GM13977 (cell line): ENCODE data around the gene STK32B.
"Not testable (repeated sequence)": the region's sequence is repeated elsewhere in the genome, so short reads cannot be mapped to it uniquely, and the experiment has no call there.

Experiments
- DNase-seq: peaks from one replicate; pipeline ENCODE4 v3.0.0; 2012; ENCODE audit warnings: low spot score
- CTCF ChIP-seq: IDR thresholded peaks from 2 replicates; pipeline ENCODE4 v1.5.1; 2012; ENCODE audit warnings: mild to moderate bottlenecking, control low read depth; ENCODE audit not compliant: insufficient read depth; ENCODE audit errors: extremely low read depth, missing control alignments
- in situ Hi-C: fragments of 300-500 bp; cut with MboI; formaldehyde crosslinking; loops from one replicate; pipeline ENCODE4 v1.12.0; 2022; ENCODE audit warnings: low sequenced_read_pairs, low pct_unique_long_range_greater_than_20kb, mixed read lengths, inconsistent platforms; ENCODE audit not compliant: unreplicated experiment

Gene STK32B

GRCh38 chr4:5280828-5281227, 229.5 kb downstream of the STK32B start:
- in situ Hi-C loops = no loop called here
- no peak for DNase-seq
- TF ChIP-seq CTCF = no peak

DNA sequence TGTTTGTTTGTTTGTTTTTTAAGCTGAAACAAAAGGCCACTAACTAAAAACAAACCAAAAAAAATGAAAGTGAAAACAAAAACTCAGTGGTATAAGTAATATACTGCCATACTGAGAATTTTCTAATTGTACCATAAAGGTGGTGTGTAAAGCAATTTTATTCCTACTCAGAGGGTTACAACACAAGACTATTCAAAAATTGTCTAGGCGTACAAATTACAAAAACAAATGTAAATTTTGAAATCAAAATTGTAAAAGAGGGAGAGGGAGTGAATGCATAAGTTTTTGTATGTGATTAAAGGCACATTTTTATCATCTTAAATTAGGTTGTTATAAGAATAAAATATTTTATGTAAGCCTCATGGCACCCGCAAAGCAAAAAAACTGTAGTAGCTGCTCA, 232.6 kb downstream of the STK32B start:
- in situ Hi-C loops = no loop called here
- DNase-seq = no peak
- no peak for TF ChIP-seq CTCF

- no peak for TF ChIP-seq CTCF
- in situ Hi-C loops = no loop called here
- no peak for DNase-seq
Measured at GRCh38 chr4:5284517-5284916, 233.2 kb downstream of the STK32B start.

DNA sequence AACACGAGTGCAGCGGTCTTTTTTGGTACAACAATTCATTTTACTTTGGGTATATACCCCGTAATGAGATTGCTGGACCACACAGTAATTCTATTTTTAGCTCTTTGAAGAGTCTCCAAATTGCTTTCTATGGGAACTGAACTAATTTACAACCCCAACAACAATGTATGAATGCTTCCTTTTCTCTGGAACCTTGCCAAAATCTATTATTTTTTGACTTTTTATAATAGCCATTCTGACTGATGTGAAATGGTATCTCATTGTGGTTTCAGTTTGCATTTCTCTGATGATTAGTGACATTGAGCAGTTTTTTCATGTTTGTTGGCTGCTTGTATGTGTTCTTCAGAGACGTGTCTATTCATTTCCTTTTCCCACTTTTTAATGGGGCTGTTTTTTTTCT, 240.8 kb downstream of the STK32B start:
- in situ Hi-C loops = no loop called here
- no peak for DNase-seq
- no peak for TF ChIP-seq CTCF

DNA sequence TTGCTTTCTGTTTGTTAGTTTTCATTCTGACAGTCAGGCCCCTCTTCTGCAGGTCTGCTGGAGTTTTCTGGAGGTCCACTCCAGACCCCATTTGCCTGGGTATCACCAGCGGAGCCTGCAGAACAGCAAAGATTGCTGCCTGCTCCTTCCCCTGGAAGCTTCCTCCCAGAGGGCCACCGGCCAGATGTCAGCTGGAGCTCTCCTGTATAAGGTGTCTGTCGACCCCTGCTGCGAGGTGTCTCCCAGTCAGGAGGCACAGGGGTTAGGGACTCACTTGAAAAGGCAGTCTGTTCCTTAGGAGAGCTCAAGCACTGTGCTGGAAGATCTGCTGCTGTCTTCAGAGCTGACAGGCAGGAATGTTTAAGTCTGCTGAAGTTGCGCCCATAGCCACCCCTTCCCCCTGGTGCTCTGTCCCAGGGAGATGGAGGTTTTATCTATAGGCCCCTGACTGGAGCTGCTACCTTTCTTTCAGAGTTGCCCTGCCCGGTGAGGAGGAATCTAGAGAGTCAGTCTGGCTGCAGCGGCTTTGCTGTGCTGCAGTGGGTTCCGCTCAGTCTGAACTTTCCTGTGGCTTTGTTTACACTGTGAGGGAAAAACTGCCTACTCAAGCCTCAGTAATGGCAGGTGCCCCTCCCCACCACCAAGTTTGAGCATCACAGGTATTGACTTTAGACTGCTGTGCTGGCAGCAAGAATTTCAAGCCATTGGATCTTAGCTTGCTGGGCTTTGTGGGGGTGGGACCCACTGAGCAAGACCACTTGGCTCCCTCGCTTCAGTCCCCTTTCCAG, 246.9 kb downstream of the STK32B start:
- in situ Hi-C loops, DNase-seq: not testable (repeated sequence)

GRCh38 chr4:5300283-5300682, 249.0 kb downstream of the STK32B start:
- DNase-seq = no peak
- in situ Hi-C loops = no loop called here
- TF ChIP-seq CTCF = no peak

DNA sequence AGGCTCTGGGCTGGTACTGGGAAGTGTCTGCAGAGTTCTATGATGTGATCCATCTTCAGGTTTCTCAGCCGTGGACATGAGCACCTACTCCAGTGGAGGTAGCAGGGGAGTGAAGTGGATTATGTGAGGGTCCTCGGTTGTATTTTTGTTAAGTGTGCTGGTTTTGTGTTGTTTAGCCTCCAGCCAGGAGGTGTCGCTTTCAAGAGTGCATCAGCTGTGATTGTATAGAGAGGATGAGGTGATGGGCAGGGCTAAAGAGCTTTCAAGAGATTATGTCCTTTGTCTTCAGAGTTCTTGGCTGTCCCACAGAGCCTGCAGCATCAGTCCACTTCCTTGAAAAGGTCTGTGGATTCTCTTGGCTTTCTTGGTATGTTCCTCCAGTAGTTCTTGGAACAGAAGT, 256.6 kb downstream of the STK32B start:
- DNase-seq = no peak
- in situ Hi-C loops = no loop called here
- no peak for TF ChIP-seq CTCF
